Ascending aorta (tissue), 2 donors: Measurements from ENCODE around the gene SLC15A4. TPM values are rescaled to one million over a fixed set of nuclear protein-coding genes. Genes with fewer than 3 reads are reported as not detected.

Experiments used
- DNase-seq, 2 donors: peaks; one replicate each; pipeline ENCODE4 v3.0.0-alpha.2; 2019; ENCODE audit warnings: low spot score in 2 of 2
- H3K27ac ChIP-seq, 2 donors: fragments of 200-600 bp; sonication (generic); one replicate each; pipeline ENCODE4 v1.5.1; 2016 to 2017; ENCODE audit warnings: mild to moderate bottlenecking in 1 of 2
- H3K27me3 ChIP-seq: fragments of 200-600 bp; sonication (generic); one replicate; pipeline ENCODE4 v1.5.1; 2017
- H3K36me3 ChIP-seq, 2 donors: fragments of 200-600 bp; sonication (generic); one replicate each; pipeline ENCODE4 v1.5.1; 2016
- H3K4me1 ChIP-seq, 2 donors: fragments of 200-600 bp; sonication (generic); one replicate each; pipeline ENCODE4 v1.5.1; 2016 to 2017; ENCODE audit warnings: mild to moderate bottlenecking in 1 of 2
- H3K4me3 ChIP-seq, 2 donors: fragments of 200-600 bp; sonication (generic); one replicate each; pipeline ENCODE4 v1.5.1; 2016 to 2017; ENCODE audit warnings: mild to moderate bottlenecking in 1 of 2
- H3K9me3 ChIP-seq, 2 donors: fragments of 200-600 bp; sonication (generic); one replicate each; pipeline ENCODE4 v1.5.1; 2016
- intact Hi-C: fragments of 100-400 bp; cut with DNase I; formaldehyde crosslinking; loops from one replicate; pipeline ENCODE4 v1.15.1; 2023
- total RNA-seq: library from RNA; depleted of rRNA; stranded (reverse); fragments of >200 nt; gene quantifications from one replicate; pipeline ENCODE4 v1.1.0, GENCODE V29; 2016
- TF ChIP-seq, protein P1 (sequence below), 3 experiments: fragments of 200-600 bp in 2 of 3; fragments of 450-650 bp in 1 of 3; sonication (generic) in 2 of 3; IDR thresholded peaks; one replicate each; pipeline ENCODE4 v1.5.1; 2016 to 2019; ENCODE audit warnings: antibody characterized with exemption in 3 of 3, mild to moderate bottlenecking in 1 of 3, moderate library complexity in 1 of 3

The SLC15A4 gene
- total RNA-seq, 1 donor from 2014 or later, result 39.3 TPM

DNA sequence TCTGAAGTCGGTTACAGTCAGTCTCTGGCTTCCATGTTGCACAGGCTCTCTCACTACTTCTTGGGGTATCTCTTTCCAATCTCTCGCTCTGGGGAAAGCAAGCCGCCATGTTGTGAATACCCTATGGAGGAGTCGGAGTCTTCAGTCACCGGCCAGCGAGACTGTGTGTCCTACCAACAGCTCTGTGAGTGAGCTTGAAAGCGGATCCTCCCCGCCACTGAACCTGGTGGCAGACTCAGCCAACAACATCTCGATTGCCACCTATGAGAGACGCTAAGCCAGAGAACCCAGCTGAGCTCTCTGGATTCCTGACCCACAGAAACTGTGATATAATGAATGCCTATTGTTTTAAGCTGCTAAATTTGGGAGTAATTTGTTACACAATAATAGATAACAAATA is 51.5 kb downstream of the SLC15A4 start:
- TF ChIP-seq, protein P1, sequence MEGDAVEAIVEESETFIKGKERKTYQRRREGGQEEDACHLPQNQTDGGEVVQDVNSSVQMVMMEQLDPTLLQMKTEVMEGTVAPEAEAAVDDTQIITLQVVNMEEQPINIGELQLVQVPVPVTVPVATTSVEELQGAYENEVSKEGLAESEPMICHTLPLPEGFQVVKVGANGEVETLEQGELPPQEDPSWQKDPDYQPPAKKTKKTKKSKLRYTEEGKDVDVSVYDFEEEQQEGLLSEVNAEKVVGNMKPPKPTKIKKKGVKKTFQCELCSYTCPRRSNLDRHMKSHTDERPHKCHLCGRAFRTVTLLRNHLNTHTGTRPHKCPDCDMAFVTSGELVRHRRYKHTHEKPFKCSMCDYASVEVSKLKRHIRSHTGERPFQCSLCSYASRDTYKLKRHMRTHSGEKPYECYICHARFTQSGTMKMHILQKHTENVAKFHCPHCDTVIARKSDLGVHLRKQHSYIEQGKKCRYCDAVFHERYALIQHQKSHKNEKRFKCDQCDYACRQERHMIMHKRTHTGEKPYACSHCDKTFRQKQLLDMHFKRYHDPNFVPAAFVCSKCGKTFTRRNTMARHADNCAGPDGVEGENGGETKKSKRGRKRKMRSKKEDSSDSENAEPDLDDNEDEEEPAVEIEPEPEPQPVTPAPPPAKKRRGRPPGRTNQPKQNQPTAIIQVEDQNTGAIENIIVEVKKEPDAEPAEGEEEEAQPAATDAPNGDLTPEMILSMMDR (IDR thresholded peaks at IDR 0.05), result no peak
- Histone ChIP-seq H3K36me3 (no peaks in the 10 kb centered on the region), H3K4me1 (no peaks in the 10 kb centered on the region), H3K9me3 (no peaks in the 10 kb centered on the region), H3K4me3 (no peak overlapping the region), H3K27ac (no peak overlapping the region), H3K27me3 (no peaks in the 10 kb centered on the region)
- no peak for DNase-seq
- intact Hi-C loops, result no loop called here

DNA sequence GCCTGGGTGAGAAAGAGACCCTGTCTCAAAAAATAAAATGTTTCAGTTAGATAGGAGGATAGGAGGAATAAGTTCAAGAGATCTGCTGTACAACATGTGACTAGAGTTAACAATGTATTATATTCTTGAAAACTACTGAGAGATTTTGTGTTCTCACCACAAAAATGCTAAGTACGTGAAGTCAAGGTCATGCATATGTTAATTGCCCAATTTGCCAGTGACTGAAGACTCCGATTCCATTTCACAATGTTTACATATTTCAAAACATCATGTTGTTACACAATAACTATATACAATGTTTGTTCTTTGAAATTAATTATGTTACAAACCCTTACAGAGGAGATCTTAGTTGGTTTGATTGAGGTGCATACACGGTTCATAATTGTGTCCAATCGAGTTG is 52.1 kb downstream of the SLC15A4 start:
- H3K4me1 ChIP-seq, result no peaks in the 10 kb centered on the region
- DNase-seq, result no peak
- H3K36me3 ChIP-seq, result no peaks in the 10 kb centered on the region
- H3K9me3 ChIP-seq, result no peaks in the 10 kb centered on the region
- intact Hi-C loops, result no loop called here
- no peak overlapping the region for H3K4me3 ChIP-seq
- no peaks in the 10 kb centered on the region for H3K27me3 ChIP-seq
- TF ChIP-seq, protein P1 (IDR thresholded peaks at IDR 0.05), result no peak
- H3K27ac ChIP-seq, result no peak overlapping the region

DNA sequence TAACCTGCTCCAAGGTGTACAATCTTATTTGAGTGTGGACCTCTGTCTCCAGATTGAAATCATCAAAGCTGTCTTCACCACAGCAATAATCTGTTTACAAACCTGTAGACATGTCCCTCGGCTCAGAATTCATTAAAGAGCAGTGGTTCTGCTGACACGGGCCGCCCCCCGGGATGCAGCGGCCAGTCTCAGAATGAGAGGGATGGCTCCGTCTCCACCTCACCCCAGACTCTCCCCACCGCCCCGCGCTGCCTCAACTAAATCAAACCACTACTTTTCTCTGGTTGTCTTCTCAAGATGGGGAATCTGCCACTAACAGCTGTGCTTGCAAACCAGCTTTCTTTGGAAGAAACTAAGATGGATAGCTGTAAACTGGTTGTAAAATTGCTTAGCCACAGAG is 56.2 kb downstream of the SLC15A4 start:
- intact Hi-C loops, result no loop called here
- Histone ChIP-seq H3K36me3 (no peaks in the 10 kb centered on the region), H3K4me3 (no peak overlapping the region), H3K9me3 (no peaks in the 10 kb centered on the region), H3K4me1 (no peaks in the 10 kb centered on the region), H3K27ac (no peak overlapping the region), H3K27me3 (no peaks in the 10 kb centered on the region)
- no peak for DNase-seq
- TF ChIP-seq, protein P1 (IDR thresholded peaks at IDR 0.05), result no peak

DNA sequence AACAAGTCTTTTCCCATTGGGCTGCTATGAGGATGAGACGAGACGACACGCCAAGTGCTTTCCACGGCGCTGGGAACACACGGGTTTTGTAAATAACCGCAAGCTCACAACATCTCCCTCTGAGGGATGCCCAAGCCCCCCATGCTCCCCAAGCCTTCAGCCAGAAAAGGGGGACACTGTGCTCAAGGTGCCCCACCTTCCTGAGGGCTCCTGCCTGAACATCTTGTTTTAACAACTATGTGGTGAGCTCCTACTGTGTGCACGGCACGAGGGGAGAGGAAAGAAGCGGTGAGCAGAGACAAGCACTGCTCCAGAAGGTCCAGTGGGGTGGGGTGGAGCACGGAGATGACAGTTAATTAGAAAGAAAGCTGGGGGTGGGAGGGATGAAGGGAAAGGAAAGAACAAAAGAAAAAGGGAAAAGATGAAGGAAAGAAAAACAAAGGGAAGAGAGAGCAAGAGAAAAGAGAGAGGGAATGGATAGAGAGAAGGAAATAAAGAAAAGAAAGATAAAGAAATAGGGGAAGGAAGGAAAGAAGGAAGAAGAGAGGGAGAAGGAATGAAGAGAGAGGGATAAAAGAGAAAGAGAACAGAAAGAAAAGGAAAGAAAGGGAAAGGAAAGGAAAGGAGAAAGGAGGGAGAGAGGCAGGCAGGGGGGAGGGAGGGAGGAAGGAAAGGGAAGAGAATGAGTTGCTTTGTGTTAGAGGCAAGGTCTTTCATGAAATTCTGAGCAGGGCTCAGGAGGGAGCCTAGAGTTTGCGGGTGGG is 56.8 kb downstream of the SLC15A4 start:
- TF ChIP-seq, protein P1 (IDR thresholded peaks at IDR 0.05), result no peak
- no peaks in the 10 kb centered on the region for H3K27me3 ChIP-seq
- H3K27ac ChIP-seq, result no peak overlapping the region
- H3K4me1 ChIP-seq, result no peaks in the 10 kb centered on the region
- DNase-seq, result no peak
- H3K4me3 ChIP-seq, result no peak overlapping the region
- intact Hi-C loops, result no loop called here
- H3K36me3 ChIP-seq, result no peaks in the 10 kb centered on the region
- no peaks in the 10 kb centered on the region for H3K9me3 ChIP-seq

DNA sequence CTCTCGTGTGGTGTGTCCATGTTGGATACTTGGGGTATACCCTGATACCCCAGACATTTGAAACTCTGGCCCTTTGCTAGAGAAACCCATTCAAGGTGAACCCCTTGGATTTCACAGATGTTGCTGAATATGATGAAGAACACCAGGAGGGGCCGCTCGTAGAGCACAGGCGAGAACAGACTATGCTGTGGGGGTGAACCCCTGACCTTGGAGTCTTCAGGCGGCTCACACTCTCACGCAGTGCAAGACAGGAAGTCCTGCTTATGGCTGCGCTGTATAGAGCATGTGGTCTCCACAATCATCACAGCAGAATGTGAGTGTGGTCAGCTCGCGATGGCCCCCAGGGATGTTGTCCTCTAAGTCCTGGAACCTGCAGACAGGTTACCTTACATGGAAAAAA is 60.4 kb downstream of the SLC15A4 start:
- Histone ChIP-seq H3K9me3 (no peaks in the 10 kb centered on the region), H3K27me3 (no peaks in the 10 kb centered on the region), H3K4me1 (no peaks in the 10 kb centered on the region), H3K27ac (no peak overlapping the region), H3K36me3 (no peaks in the 10 kb centered on the region), H3K4me3 (no peak overlapping the region)
- TF ChIP-seq, protein P1 (IDR thresholded peaks at IDR 0.05), result no peak
- intact Hi-C loops, result no loop called here
- DNase-seq, result no peak
